Measurements from ENCODE around the gene PXDN. TPM values are rescaled to one million over a fixed set of nuclear protein-coding genes. Genes with fewer than 3 reads are reported as not detected.
"Not testable (repeated sequence)": the region's sequence is repeated elsewhere in the genome, so short reads cannot be mapped to it uniquely, and the experiment has no call there.

The PXDN gene
- total RNA-seq, 1 experiment from 2014 or later: 126 TPM

DNA sequence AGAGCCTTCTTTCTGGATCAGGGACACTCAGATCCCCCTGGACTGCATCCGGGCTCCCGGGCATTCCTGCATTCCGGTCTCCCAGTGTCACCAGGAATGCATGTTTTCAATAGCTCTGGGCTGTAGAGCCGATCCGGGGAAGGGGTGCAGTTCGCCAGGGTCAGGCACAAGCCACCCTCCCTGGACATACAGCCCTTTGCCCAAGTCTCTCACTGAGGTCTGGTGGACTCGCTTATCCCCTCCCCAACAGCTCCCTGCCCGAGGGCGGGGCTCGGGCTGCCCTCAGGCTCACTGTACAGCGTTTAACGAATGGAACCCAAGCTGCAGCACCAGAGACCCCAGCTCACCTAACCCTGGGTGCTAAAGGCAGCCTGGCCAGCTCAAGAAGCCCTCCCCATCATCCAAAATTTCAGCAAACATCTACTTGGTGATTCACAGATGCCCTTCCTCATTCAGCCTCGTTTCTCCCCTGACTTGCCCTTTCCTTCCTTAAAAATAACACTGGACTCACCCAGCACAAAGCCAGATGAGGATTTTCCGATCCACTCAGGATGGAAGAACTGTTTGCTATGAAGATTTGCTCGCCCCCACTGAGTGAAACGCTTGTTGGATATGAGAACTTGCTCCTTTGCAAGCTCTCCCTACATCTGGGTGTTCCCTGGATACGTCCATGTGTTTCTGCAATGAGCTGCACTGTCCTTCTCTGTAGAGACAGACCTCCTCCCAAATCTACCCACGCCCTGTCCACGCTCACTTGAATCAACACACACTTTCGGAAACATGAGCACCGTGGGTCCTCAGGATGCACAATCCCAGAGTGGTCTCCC, 58.1 kb downstream of the PXDN start:
- DNase-seq (ENCODE audit: low read depth): peak; percentile 73

GRCh38 chr2:1685078-1685956, 59.0 kb downstream of the PXDN start:
- DNase-seq (ENCODE audit: low read depth): no peak

- DNase-seq (ENCODE audit: low read depth): no peak
These were observed 61.0 kb downstream of the PXDN start for GRCh38 chr2:1683297-1683696.

- DNase-seq (ENCODE audit: low read depth): no peak
These were observed 62.2 kb downstream of the PXDN start for GRCh38 chr2:1682181-1682440.

GRCh38 chr2:1681323-1682180, 62.8 kb downstream of the PXDN start:
- no peak for DNase-seq (ENCODE audit: low read depth)

- DNase-seq (ENCODE audit: low read depth): no peak
These were observed 63.3 kb downstream of the PXDN start for GRCh38 chr2:1681017-1681318.

- no peak for DNase-seq (ENCODE audit: low read depth)
These were observed 63.9 kb downstream of the PXDN start for GRCh38 chr2:1680222-1681016.

- not testable (repeated sequence) for DNase-seq (ENCODE audit: low read depth)
These were observed 64.8 kb downstream of the PXDN start for GRCh38 chr2:1679488-1680039.

DNA sequence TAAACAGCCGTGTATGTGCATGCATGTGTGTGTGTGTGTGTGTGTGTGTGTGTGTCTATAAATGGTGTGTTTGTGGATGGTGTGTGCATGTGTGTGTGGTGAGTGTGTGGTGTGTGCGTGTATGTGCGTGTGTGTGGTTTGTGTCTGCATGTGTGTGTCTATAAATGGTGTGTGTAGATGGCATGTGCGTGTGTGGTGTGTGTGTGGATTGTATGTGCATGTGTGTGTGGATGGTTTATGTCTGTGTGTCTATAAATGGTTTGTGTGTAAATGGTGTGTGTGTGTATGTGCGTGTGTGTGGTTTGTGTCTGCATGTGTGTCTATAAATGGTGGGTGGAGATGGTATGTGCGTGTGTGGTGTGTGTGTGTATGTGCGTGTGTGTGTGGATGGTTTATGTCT, 65.2 kb downstream of the PXDN start:
- DNase-seq (ENCODE audit: low read depth): not testable (repeated sequence)

DNA sequence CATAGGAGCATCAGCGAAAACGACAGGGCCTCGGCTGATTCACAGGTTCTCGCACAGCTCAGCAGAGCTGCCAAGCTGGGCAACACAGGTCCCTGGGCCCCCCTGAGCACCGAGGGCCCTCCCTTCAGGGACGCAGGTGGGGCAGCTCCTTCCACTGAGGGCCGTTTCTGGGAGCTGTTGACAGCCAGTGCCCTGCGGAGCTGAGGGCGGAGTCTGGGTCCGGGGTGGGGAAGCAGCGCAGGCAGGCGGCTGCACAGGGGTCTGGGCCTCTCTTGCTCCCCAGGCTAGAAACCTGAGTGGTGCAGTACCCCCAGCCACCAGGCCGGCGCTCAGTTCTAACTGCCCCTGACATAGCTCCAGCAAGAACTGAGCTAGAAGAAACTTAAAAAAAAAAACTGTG, 65.7 kb downstream of the PXDN start:
- DNase-seq (ENCODE audit: low read depth): no peak

- DNase-seq (ENCODE audit: low read depth): no peak
These were observed 66.5 kb downstream of the PXDN start for GRCh38 chr2:1677821-1678165.

- DNase-seq (ENCODE audit: low read depth): no peak
These were observed 67.1 kb downstream of the PXDN start for GRCh38 chr2:1676913-1677820.

GRCh38 chr2:1676091-1676912, 68.0 kb downstream of the PXDN start:
- DNase-seq (ENCODE audit: low read depth): no peak

- peak; percentile 98 for DNase-seq (ENCODE audit: low read depth)
These were observed 68.7 kb downstream of the PXDN start for GRCh38 chr2:1675633-1676032.

GRCh38 chr2:1674766-1675397, 69.4 kb downstream of the PXDN start:
- DNase-seq (ENCODE audit: low read depth): no peak

GRCh38 chr2:1674276-1674675, 70.0 kb downstream of the PXDN start:
- DNase-seq (ENCODE audit: low read depth): no peak

- DNase-seq (ENCODE audit: low read depth): peak; percentile 32
These were observed 71.0 kb downstream of the PXDN start for GRCh38 chr2:1673160-1673944.

DNA sequence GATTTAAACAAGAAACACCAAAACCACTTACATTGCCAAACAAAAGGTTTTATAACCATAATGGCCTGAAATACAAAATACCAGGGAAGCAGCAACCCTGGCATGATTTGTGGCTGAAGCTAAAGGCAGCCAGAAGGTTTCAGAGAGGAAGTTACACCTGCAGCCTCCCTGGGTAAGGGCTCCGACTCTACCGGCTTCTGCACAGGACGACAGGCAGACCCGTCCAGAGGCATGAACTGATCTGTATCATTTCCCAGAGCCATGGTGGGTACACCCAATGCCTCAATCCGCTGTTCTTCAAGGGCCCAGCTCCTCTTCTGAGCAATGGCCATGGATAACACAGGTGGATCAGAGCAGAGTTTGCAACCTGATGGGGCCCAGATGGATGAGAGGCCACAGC, 71.6 kb downstream of the PXDN start:
- DNase-seq (ENCODE audit: low read depth): no peak
